DND-41 (cell line): Measurements from ENCODE around the gene NLRC4.

Experiments used
- CTCF ChIP-seq: IDR thresholded peaks from 2 replicates; pipeline ENCODE4 v1.5.1; 2012; ENCODE audit warnings: borderline replicate concordance, low read length, moderate library complexity, mild to moderate bottlenecking; ENCODE audit not compliant: poor library complexity, severe bottlenecking; ENCODE audit errors: extremely low read depth
- EZH2 ChIP-seq: IDR thresholded peaks from 3 replicates; pipeline ENCODE4 v1.6.1; 2012; ENCODE audit warnings: borderline replicate concordance, low read depth, mild to moderate bottlenecking, moderate library complexity, low read length, inconsistent platforms; ENCODE audit not compliant: severe bottlenecking

- TF ChIP-seq CTCF (no peak), EZH2 (no peak)
Observed at GRCh38 chr2:32264422-32265105, at the start of gene NLRC4.
